KOPT-K1 (cell line): ENCODE measurements around the gene STAB2.

ENCODE experiments used
- H3K27ac ChIP-seq: fragments of 200-600 bp; sonication (generic); 2 replicates; pipeline ENCODE4 v1.5.1; 2016; ENCODE audit warnings: antibody characterized with exemption, mild to moderate bottlenecking, low read depth, low read length; ENCODE audit not compliant: poor library complexity, severe bottlenecking
- H3K36me3 ChIP-seq: fragments of 200-600 bp; sonication (generic); 2 replicates; pipeline ENCODE4 v1.5.1; 2017; ENCODE audit warnings: antibody characterized with exemption, mild to moderate bottlenecking, low read length, moderate library complexity; ENCODE audit not compliant: insufficient read depth
- H3K9me3 ChIP-seq: fragments of 200-600 bp; sonication (generic); 2 replicates; pipeline ENCODE4 v1.5.1; 2017; ENCODE audit warnings: antibody characterized with exemption, low read length, mild to moderate bottlenecking; ENCODE audit not compliant: insufficient read depth, poor library complexity, severe bottlenecking

The STAB2 gene

GRCh38 chr12:103773109-103773910 is 186.2 kb downstream of the STAB2 start:
- no peak overlapping the region for H3K27ac ChIP-seq
- no peaks in the 10 kb centered on the region for H3K9me3 ChIP-seq
- H3K36me3 ChIP-seq: peaks cover 19% of the 10 kb centered on the region; the same call in 1 of the 2 replicates

GRCh38 chr12:103774977-103775560 is 188.0 kb downstream of the STAB2 start:
- Histone ChIP-seq H3K36me3 (peaks cover 37% of the 10 kb centered on the region), H3K27ac (no peak overlapping the region)

GRCh38 chr12:103778781-103779180 is 191.7 kb downstream of the STAB2 start:
- H3K9me3 ChIP-seq: no peaks in the 10 kb centered on the region
- no peak overlapping the region for H3K27ac ChIP-seq
- H3K36me3 ChIP-seq: peaks cover 48% of the 10 kb centered on the region

More at GRCh38 chr12:103774977-103775560, 188.0 kb downstream of the STAB2 start:
- H3K9me3 ChIP-seq: no peaks in the 10 kb centered on the region

- Histone ChIP-seq H3K36me3 (peaks cover 55% of the 10 kb centered on the region), H3K27ac (no peak overlapping the region), H3K9me3 (no peaks in the 10 kb centered on the region)
These were observed 192.5 kb downstream of the STAB2 start for GRCh38 chr12:103779410-103780092.

GRCh38 chr12:103780093-103780440 is 193.0 kb downstream of the STAB2 start:
- H3K27ac ChIP-seq: no peak overlapping the region
- H3K9me3 ChIP-seq: no peaks in the 10 kb centered on the region
- peaks cover 61% of the 10 kb centered on the region for H3K36me3 ChIP-seq

GRCh38 chr12:103780992-103781391 is 193.9 kb downstream of the STAB2 start:
- Histone ChIP-seq H3K27ac (no peak overlapping the region), H3K9me3 (no peaks in the 10 kb centered on the region), H3K36me3 (peaks cover 63% of the 10 kb centered on the region)

GRCh38 chr12:103782399-103782798 is 195.3 kb downstream of the STAB2 start:
- H3K36me3 ChIP-seq: peaks cover 52% of the 10 kb centered on the region
- H3K27ac ChIP-seq: no peak overlapping the region

GRCh38 chr12:103783744-103784664 is 196.9 kb downstream of the STAB2 start:
- Histone ChIP-seq H3K36me3 (peaks cover 38% of the 10 kb centered on the region), H3K27ac (no peak overlapping the region), H3K9me3 (no peaks in the 10 kb centered on the region)

More at GRCh38 chr12:103782399-103782798, 195.3 kb downstream of the STAB2 start:
- H3K9me3 ChIP-seq: no peaks in the 10 kb centered on the region

GRCh38 chr12:103785243-103786031 is 198.4 kb downstream of the STAB2 start:
- Histone ChIP-seq H3K9me3 (no peaks in the 10 kb centered on the region), H3K36me3 (peaks cover 26% of the 10 kb centered on the region), H3K27ac (no peak overlapping the region)

GRCh38 chr12:103786201-103786600 is 199.1 kb downstream of the STAB2 start:
- peaks cover 26% of the 10 kb centered on the region for H3K36me3 ChIP-seq

GRCh38 chr12:103791350-103791920 is 204.4 kb downstream of the STAB2 start:
- H3K9me3 ChIP-seq: no peaks in the 10 kb centered on the region
- no peak overlapping the region for H3K27ac ChIP-seq
- peaks cover 25% of the 10 kb centered on the region for H3K36me3 ChIP-seq

More at GRCh38 chr12:103786201-103786600, 199.1 kb downstream of the STAB2 start:
- H3K27ac ChIP-seq: no peak overlapping the region
- no peaks in the 10 kb centered on the region for H3K9me3 ChIP-seq

- Histone ChIP-seq H3K36me3 (peaks cover 25% of the 10 kb centered on the region), H3K27ac (no peak overlapping the region), H3K9me3 (no peaks in the 10 kb centered on the region)
These were observed 206.0 kb downstream of the STAB2 start for GRCh38 chr12:103793046-103793445.

- H3K36me3 ChIP-seq: peaks cover 25% of the 10 kb centered on the region
These were observed 206.5 kb downstream of the STAB2 start for GRCh38 chr12:103793512-103794045.

More at GRCh38 chr12:103793512-103794045, 206.5 kb downstream of the STAB2 start:
- no peak overlapping the region for H3K27ac ChIP-seq
- H3K9me3 ChIP-seq: no peaks in the 10 kb centered on the region
